NT2/D1 (cell line): ENCODE results near the gene GCLM.

Experiments
- SUZ12 ChIP-seq: IDR thresholded peaks from 2 replicates; pipeline ENCODE4 v1.6.1; 2011; ENCODE audit not compliant: insufficient read length, insufficient read depth; ENCODE audit errors: extremely low read depth
- YY1 ChIP-seq: IDR thresholded peaks from 2 replicates; pipeline ENCODE4 v1.6.1; 2011; ENCODE audit not compliant: insufficient read length, insufficient read depth
- ZNF274 ChIP-seq: IDR thresholded peaks from 2 replicates; pipeline ENCODE4 v1.6.1; 2011; ENCODE audit warnings: mild to moderate bottlenecking, low read depth, low read length

GRCh38 chr1:93877529-93877928 is 31.7 kb downstream of the GCLM start:
- TF ChIP-seq ZNF274 (no peak), YY1 (no peak), SUZ12 (no peak)
